Gastrocnemius medialis (tissue), 4 donors: ENCODE measurements around the gene EHD4.

Source experiments
- CTCF ChIP-seq, 5 experiments: fragments of 450-650 bp in 3 of 5; fragments of 200-600 bp in 2 of 5; sonication (generic) in 2 of 5; IDR thresholded peaks in 4 of 5; conservative IDR thresholded peaks in 1 of 5; 1 replicate in 4 of 5; 2 replicates in 1 of 5; pipeline ENCODE4 v1.5.1; 2016 to 2019; ENCODE audit warnings: antibody characterized with exemption in 5 of 5, mild to moderate bottlenecking in 3 of 5, moderate library complexity in 3 of 5
- POLR2A ChIP-seq, 2 donors: fragments of 450-650 bp; IDR thresholded peaks; one replicate each; pipeline ENCODE4 v1.6.1; 2017; ENCODE audit warnings: antibody characterized with exemption in 2 of 2, mild to moderate bottlenecking in 2 of 2, moderate library complexity in 2 of 2

- TF ChIP-seq POLR2A (IDR thresholded peaks at IDR 0.05), result no peak
- TF ChIP-seq CTCF (IDR thresholded peaks at IDR 0.05 in 4 of 5, conservative IDR thresholded peaks at IDR 0.05 in 1 of 5), result no peak
Measured at GRCh38 chr15:41995476-41995855, 23.1 kb upstream of the EHD4 start.
